Stimulated activated naive CD4-positive, alpha-beta T cell (primary cell): Measurements from ENCODE around the gene LIMCH1.
"Not testable (repeated sequence)": the region's sequence is repeated elsewhere in the genome, so short reads cannot be mapped to it uniquely, and the experiment has no call there.

Source experiments
- DNase-seq, 6 experiments: peaks; one replicate each; lab custom pipeline; 2025; lab: John Stamatoyannopoulos, UW

The LIMCH1 gene

GRCh38 chr4:41723286-41723685 is 185.3 kb downstream of the LIMCH1 start:
- DNase-seq, result no peak

DNA sequence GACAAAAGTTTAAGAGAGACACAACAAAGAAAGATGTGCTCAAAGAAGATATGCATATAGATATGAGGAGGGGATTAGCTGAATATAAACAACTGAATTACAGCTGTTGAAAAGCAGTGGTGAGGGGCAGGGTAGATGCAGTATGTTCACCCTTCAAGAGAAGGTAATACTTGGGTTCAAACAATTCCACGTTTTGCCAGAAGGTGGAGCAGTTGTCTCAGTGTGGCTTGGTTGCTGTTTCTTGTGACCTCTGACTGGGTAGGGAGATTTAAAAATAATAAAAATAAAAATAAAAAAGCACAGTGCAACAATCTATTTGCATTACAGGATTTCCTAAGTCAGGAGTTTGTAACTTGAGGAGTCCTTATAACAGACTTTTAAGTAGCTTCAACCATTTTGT is 187.3 kb downstream of the LIMCH1 start:
- no peak for DNase-seq

DNA sequence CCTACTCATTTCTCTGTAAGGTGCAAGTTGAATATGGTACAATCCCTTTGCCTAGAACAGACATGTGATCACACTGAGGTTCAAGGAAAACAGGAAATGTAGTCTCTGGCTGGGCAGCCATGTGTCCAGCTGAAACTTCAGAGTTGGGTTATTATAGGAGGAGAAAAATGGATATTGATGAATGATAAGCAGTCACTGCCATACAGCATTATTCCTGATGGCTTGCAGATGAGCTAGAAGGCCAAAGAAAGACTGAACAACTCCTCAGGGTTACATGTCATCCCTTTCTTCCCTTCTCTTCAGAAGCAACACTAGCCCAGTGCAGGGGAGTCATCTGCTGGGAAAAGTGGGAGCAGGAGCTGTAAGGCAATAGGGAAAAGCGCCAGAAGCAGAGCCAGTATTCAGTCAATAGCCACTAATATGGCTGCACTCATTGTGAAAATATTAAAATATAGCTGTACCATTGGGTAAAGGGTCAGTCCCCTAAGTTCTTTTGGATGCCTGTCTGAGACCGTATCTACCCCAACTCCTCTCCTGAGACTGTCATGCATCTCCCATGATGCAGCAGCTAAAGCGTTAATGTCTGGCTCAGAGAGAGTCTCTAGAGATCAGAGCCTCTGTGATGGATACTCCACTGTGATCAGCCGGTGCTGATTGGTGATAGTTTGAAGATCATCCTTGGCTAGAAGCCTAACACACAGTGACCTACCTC is 190.1 kb downstream of the LIMCH1 start:
- DNase-seq, result no peak

- DNase-seq, result no peak
These were observed 190.6 kb downstream of the LIMCH1 start for GRCh38 chr4:41728573-41728913.

GRCh38 chr4:41731569-41732126 is 193.7 kb downstream of the LIMCH1 start:
- no peak for DNase-seq

DNA sequence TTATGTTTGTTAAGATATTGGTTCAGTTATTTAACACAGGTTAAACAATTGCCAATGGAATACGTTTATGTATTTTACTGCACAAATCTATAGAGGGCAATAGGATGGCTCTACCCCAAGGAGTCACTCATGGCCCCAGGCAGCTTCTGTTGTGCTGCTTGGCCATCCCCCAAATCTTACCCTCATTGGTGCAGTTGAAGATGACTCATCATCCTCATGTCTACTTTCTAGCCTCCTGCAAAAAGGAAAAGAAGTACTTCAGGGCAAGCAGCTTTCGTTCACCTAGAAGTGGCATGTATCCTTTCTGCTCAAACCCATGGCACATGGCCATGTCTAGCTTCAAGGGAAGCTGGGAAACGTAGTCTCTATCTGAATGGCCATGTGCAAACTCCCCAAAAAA is 196.4 kb downstream of the LIMCH1 start:
- no peak for DNase-seq

- not testable (repeated sequence) for DNase-seq
These were observed 199.5 kb downstream of the LIMCH1 start for GRCh38 chr4:41737491-41737890.

DNA sequence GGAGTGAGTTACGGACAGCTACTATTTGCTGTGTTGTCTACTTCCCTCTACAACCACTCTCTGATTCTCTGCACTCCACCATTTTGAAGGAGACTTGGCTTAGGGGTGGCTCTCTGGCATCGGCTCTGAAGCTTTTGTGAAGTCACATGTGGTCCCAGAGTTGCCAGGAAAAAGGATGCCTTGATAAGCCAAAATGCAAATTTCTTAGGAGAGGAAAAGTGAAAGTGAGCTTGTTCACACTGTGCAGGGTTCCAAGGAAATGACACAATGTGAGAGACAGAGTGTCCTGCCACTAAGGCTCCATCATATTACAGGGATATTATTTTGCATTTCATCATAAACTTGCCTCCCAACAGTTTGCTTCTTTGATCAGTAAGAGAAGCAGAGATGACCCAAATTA is 203.4 kb downstream of the LIMCH1 start:
- DNase-seq, result no peak

DNA sequence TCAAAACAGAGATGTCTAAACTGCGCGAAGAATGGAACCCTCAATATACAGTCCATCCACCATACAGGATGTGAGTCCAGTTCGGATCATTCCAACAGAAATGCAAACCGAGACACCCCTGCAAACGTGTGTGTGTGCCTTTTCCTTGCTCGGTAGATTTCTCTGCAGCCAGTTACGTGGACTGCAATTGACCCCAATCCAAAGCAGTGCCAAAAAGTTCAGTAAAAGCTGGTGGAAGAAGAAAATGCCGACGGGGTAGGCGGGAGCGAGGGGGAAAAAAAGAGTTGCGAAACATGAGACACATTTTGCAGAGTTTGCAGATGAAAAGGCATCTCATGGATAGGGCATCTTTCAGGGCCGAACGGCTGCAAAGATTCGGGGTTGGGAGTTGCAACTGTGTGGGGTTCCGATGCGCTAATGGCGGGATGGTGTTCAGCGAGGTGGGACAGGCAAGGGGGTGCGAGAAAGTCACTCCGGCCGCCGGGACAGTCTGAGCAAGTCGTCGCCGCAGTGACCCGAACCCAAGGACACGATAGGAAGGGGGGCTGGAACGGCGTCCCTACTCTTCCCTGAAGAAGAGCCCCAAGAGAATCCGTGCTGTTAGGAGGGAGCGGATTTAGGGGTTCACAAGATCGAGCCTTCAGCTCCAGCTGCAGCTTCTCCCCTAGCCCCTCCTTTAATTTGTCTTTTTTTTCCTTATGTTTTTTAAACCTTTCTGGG is 206.8 kb downstream of the LIMCH1 start:
- no peak for DNase-seq

GRCh38 chr4:41745292-41746024 is 207.5 kb downstream of the LIMCH1 start:
- DNase-seq, result no peak

- no peak for DNase-seq
These were observed 208.1 kb downstream of the LIMCH1 start for GRCh38 chr4:41746025-41746439.

DNA sequence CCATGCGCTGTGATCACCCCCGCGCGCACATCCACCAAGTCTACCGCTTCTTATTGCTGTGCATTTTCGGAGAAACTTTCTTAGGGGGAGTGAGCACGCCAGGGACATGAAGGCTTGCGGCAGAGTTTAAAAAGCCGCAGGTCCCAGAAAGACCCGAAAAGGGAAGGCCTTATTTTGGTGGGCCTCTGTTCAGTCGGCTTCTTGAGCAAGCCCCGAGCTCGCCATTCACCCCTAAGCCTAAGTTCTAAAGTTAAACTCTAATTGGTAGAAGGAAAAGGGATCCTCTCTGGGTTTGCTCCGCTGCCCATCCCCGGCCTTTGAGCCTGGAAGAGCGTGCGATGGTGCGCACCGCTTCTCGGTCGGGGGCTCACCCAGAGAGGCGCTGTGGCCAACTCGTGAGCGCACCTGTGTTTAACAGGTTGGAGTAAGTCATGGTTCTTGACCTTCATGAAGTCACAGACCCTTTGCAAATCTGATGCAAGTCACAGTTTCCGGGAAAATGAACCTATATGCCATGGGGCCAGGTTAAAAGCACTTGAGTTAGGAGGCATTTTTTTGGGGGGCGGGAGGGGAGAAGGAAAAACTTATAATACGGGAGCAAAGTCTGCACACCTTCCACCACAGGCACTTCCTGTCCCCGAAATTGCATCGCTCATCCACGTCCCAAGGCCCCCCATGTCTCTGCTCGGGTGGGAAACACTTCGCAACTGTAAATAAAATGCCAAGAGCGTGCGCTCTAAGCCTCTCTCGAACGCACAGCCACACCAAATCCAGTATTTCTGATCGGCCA is 208.7 kb downstream of the LIMCH1 start:
- DNase-seq, result no peak

DNA sequence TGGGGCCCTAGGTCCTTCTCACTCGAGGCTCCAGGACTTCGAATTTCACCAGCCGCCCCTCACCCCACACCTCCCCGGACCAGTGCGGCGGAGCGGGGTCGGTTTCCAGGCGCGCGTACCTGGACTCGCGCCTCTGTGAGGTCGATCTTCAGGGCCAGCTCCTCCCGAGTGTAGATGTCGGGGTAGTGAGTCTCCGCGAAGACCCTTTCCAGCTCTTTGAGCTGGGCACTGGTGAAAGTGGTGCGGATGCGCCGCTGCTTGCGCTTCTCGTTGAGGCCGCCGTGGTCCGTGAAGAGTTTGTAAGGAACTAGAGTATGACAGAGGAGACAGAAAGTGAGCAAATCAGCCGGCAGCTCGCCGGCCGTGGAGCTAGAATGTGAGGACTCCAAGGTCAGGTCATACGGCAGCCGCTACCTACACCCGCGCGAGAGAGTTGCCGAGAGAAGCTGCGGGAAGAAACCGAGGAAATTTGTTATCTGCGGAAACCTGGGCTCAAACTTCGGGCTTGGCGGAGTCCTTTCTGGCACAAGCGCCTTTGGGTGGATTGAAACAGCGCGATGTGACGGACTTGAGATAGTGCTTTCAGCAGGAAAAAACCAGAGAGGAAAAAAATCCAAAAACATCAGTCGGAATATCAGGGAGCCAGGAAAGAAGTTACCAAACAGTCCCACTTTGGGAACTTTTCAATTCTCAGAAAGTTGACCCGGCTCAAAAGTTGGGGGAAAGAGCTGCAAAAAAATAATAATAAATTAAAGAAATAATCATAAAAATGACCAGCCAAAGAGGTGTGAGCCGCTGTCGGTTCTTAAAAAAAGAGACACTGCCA is 209.5 kb downstream of the LIMCH1 start:
- DNase-seq, result no peak

DNA sequence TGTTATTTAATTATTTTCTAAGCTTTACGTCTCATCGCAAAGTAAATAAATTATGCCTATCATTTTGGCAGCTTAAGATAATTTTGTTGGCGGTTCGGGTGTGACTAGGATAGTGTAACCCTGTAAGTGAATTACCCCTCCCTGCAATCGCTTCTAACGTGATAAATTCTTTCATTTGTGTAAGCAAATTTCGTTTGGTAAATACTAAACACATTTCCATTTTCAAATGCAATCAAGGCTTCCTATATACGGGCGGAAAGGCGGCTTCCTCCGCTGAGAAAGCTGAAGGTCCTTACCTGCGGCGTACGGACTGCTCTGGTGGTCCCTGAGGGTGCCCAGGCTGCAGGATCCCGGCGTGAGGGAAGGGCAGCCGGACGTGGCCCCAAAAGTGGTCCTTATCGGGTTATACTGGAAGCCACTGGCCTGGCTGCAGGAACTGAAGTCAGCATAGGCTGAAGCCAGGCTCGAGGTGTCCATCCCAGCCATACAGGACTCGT is 210.2 kb downstream of the LIMCH1 start:
- DNase-seq, result no peak

DNA sequence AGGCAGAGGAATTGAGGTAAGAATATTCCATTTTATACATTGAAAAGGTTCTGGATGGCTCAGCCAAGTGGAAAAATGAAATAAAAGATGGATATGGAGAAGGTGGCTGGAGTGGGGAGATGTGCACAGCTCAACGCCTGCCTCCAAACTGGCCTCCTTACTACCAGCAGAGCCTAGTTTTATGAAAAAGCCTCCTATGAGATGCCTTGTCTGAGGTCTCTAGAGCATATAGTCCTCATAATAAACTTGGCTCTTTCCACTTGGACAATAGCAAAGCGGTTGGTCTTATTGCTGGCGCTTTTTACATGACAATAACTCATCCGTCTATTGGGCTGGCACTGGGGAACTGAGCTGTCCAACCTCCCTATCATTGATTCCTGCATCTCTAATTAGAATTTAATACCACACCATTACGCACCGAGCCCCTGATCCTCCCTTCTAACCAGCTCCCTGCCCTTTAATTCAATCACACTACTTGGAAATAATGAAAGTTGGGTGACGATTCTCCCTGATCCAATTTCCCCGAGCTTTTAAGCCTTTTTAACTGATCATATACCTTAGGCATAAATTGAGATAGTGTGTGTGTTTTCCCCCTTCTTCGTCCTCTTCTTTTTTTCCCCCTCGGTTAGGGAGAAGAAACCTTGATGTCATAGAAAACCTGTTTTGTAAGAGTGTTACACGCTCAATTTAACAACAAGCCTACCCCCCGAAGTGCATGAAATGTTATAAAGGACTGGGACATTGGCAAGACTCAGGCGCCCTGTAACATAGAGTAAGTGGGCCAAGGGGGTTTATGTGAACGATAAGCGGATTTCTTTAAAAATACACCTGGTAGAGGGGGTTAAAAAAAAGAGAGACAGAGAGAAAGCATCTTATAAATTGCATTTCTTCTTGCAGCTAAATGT is 210.9 kb downstream of the LIMCH1 start, which contains the start of gene PHOX2B:
Gene PHOX2B (minus strand): TSS at position 155 of the 905 bp plus-strand sequence. CDS start 115 bp downstream, at position 40.
- no peak for DNase-seq

- no peak for DNase-seq
These were observed 211.7 kb downstream of the LIMCH1 start for GRCh38 chr4:41749631-41750039.
